GM19324 (cell line): ENCODE measurements around the gene TRAF3.
"Not testable (repeated sequence)": the region's sequence is repeated elsewhere in the genome, so short reads cannot be mapped to it uniquely, and the experiment has no call there.

Source experiments
- ATAC-seq: cut with Tn5 transposase; IDR thresholded peaks from one replicate; pipeline ENCODE4 v1.9.1; 2021; ENCODE audit warnings: mild to moderate bottlenecking, moderate library complexity; ENCODE audit not compliant: unreplicated experiment, low FRiP score

TRAF3 gene

GRCh38 chr14:102857444-102857843 lies 80.2 kb downstream of the TRAF3 start:
- no peak for ATAC-seq

- no peak for ATAC-seq
These were observed 82.7 kb downstream of the TRAF3 start for GRCh38 chr14:102859911-102860310.

- ATAC-seq, result no peak
These were observed 85.0 kb downstream of the TRAF3 start for GRCh38 chr14:102862154-102862773.

GRCh38 chr14:102863381-102863780 lies 86.1 kb downstream of the TRAF3 start:
- no peak for ATAC-seq

- ATAC-seq, result not testable (repeated sequence)
These were observed 88.7 kb downstream of the TRAF3 start for GRCh38 chr14:102865916-102866315.

- no peak for ATAC-seq
These were observed 89.9 kb downstream of the TRAF3 start for GRCh38 chr14:102866982-102867761.

- no peak for ATAC-seq
These were observed 90.8 kb downstream of the TRAF3 start for GRCh38 chr14:102867826-102868580.

GRCh38 chr14:102868956-102869547 lies 91.8 kb downstream of the TRAF3 start:
- no peak for ATAC-seq

GRCh38 chr14:102870246-102870645 lies 93.0 kb downstream of the TRAF3 start:
- ATAC-seq, result no peak

GRCh38 chr14:102870994-102871831 lies 94.0 kb downstream of the TRAF3 start:
- no peak for ATAC-seq

GRCh38 chr14:102872020-102872419 lies 94.8 kb downstream of the TRAF3 start:
- ATAC-seq, result no peak

GRCh38 chr14:102873131-102873530 lies 95.9 kb downstream of the TRAF3 start:
- ATAC-seq, result no peak

- no peak for ATAC-seq
These were observed 96.4 kb downstream of the TRAF3 start for GRCh38 chr14:102873546-102874061.

- no peak for ATAC-seq
These were observed 98.4 kb downstream of the TRAF3 start for GRCh38 chr14:102875652-102876051.

- not testable (repeated sequence) for ATAC-seq
These were observed 100.3 kb downstream of the TRAF3 start for GRCh38 chr14:102877511-102877910.

- ATAC-seq, result no peak
These were observed 101.1 kb downstream of the TRAF3 start for GRCh38 chr14:102878174-102878969.

GRCh38 chr14:102878970-102879460 lies 101.8 kb downstream of the TRAF3 start:
- ATAC-seq, result no peak

- no peak for ATAC-seq
These were observed 105.1 kb downstream of the TRAF3 start for GRCh38 chr14:102882226-102882906.
